Measurements from ENCODE around the gene FAM124A. TPM values are rescaled to one million over a fixed set of nuclear protein-coding genes. Genes with fewer than 3 reads are reported as not detected.

Gene FAM124A
- total RNA-seq, 2 donors from 2014 or later = 49.7 to 56.6 TPM

GRCh38 chr13:51318015-51318414, 95.8 kb downstream of the FAM124A start:
- H3K9me3 ChIP-seq (ENCODE audit: control insufficient read depth, low read length) = no peaks in the 10 kb centered on the region
- no peaks in the 10 kb centered on the region for H3K36me3 Mint-ChIP-seq (ENCODE audit: low read depth)
- no peak overlapping the region for H3K4me3 ChIP-seq (ENCODE audit: low read length)
- no peak for TF ChIP-seq CTCF (conservative IDR thresholded peaks at IDR 0.05)
- no peak overlapping the region for H3K4me3 Mint-ChIP-seq
- H3K27ac ChIP-seq (ENCODE audit: low read depth, low read length) = no peak overlapping the region
- H3K36me3 ChIP-seq (ENCODE audit: control insufficient read depth, insufficient read depth, low read length) = no peaks in the 10 kb centered on the region
- H3K4me1 ChIP-seq (ENCODE audit: control insufficient read depth, insufficient read depth, low read length) = no peaks in the 10 kb centered on the region
- H3K9me3 Mint-ChIP-seq = no peaks in the 10 kb centered on the region
- H3K9ac ChIP-seq (ENCODE audit: extremely low read depth, low read length, poor library complexity, severe bottlenecking) = no peak overlapping the region
- H3K4me1 Mint-ChIP-seq = peaks cover 17% of the 10 kb centered on the region
- H3K27me3 ChIP-seq (ENCODE audit: control insufficient read depth, insufficient read depth, low read length, poor library complexity, severe bottlenecking) = no peaks in the 10 kb centered on the region
- peak; percentile 20 for DNase-seq
- H3K27ac Mint-ChIP-seq = no peak overlapping the region
- H3K27me3 Mint-ChIP-seq (ENCODE audit: insufficient read depth) = peaks cover 53% of the 10 kb centered on the region
- 86 to 89% methylated on average over 1 to 2 of the region's 2 CpGs for WGBS, 2 experiments (ENCODE audit: insufficient coverage in 1 of 2, insufficient read length in 1 of 2)

- H3K4me3 ChIP-seq (ENCODE audit: low read length) = no peak overlapping the region
- no peaks in the 10 kb centered on the region for H3K9me3 ChIP-seq (ENCODE audit: control insufficient read depth, low read length)
- no peak for TF ChIP-seq CTCF (conservative IDR thresholded peaks at IDR 0.05)
- H3K9me3 Mint-ChIP-seq = no peaks in the 10 kb centered on the region
- WGBS, 2 experiments (ENCODE audit: insufficient coverage in 1 of 2, insufficient read length in 1 of 2) = 86 to 90% methylated on average over 2 to 3 of the region's 3 CpGs
- H3K36me3 Mint-ChIP-seq (ENCODE audit: low read depth) = no peaks in the 10 kb centered on the region
- no peaks in the 10 kb centered on the region for H3K36me3 ChIP-seq (ENCODE audit: control insufficient read depth, insufficient read depth, low read length)
- peaks cover 53% of the 10 kb centered on the region for H3K27me3 Mint-ChIP-seq (ENCODE audit: insufficient read depth)
- H3K4me1 ChIP-seq (ENCODE audit: control insufficient read depth, insufficient read depth, low read length) = no peaks in the 10 kb centered on the region
- H3K9ac ChIP-seq (ENCODE audit: extremely low read depth, low read length, poor library complexity, severe bottlenecking) = no peak overlapping the region
- DNase-seq = peak; percentile 34
- H3K27me3 ChIP-seq (ENCODE audit: control insufficient read depth, insufficient read depth, low read length, poor library complexity, severe bottlenecking) = no peaks in the 10 kb centered on the region
- no peak overlapping the region for H3K27ac ChIP-seq (ENCODE audit: low read depth, low read length)
- H3K4me3 Mint-ChIP-seq = no peak overlapping the region
- no peak overlapping the region for H3K27ac Mint-ChIP-seq
- peaks cover 17% of the 10 kb centered on the region for H3K4me1 Mint-ChIP-seq
These were observed 96.7 kb downstream of the FAM124A start for GRCh38 chr13:51318876-51319275.

- no peaks in the 10 kb centered on the region for H3K9me3 ChIP-seq (ENCODE audit: control insufficient read depth, low read length)
- TF ChIP-seq CTCF (conservative IDR thresholded peaks at IDR 0.05) = no peak
- H3K27me3 Mint-ChIP-seq (ENCODE audit: insufficient read depth) = peaks cover 34% of the 10 kb centered on the region
- no peak overlapping the region for H3K4me3 Mint-ChIP-seq
- H3K27ac Mint-ChIP-seq = no peak overlapping the region
- H3K4me1 ChIP-seq (ENCODE audit: control insufficient read depth, insufficient read depth, low read length) = no peaks in the 10 kb centered on the region
- H3K27me3 ChIP-seq (ENCODE audit: control insufficient read depth, insufficient read depth, low read length, poor library complexity, severe bottlenecking) = no peaks in the 10 kb centered on the region
- no peak for DNase-seq
- no peaks in the 10 kb centered on the region for H3K36me3 ChIP-seq (ENCODE audit: control insufficient read depth, insufficient read depth, low read length)
- H3K27ac ChIP-seq (ENCODE audit: low read depth, low read length) = no peak overlapping the region
- WGBS, 2 experiments (ENCODE audit: insufficient coverage in 1 of 2, insufficient read length in 1 of 2) = 83% methylated on average over 1 to 2 of the region's 2 CpGs
- H3K9me3 Mint-ChIP-seq = no peaks in the 10 kb centered on the region
- H3K36me3 Mint-ChIP-seq (ENCODE audit: low read depth) = no peaks in the 10 kb centered on the region
- no peak overlapping the region for H3K9ac ChIP-seq (ENCODE audit: extremely low read depth, low read length, poor library complexity, severe bottlenecking)
- H3K4me1 Mint-ChIP-seq = peaks cover 6% of the 10 kb centered on the region
- no peak overlapping the region for H3K4me3 ChIP-seq (ENCODE audit: low read length)
These were observed 99.6 kb downstream of the FAM124A start for GRCh38 chr13:51321836-51322235.

Data from endodermal cell (in vitro differentiated cells).